K562 (cell line): ENCODE results near the gene POMGNT1. TPM values are rescaled to one million over a fixed set of nuclear protein-coding genes. Genes with fewer than 3 reads are reported as not detected.

Experiments
- ATAC-seq: fragments of 200-7000 bp; cut with Tn5 transposase; 3 replicates; pipeline ENCODE4 v1.9.1; 2020; ENCODE audit warnings: moderate library complexity
- BruUV-seq: library from RNA; stranded (reverse); fragments of 400-500 nt; replicated peaks from 2 replicates; lab custom pipeline; 2021; lab: Mats Ljungman, UMichigan
- CTCF ChIA-PET: fragments of 300-600 bp; formaldehyde crosslinking; extraction: SDS; loops from one replicate; lab custom pipeline; 2021; ENCODE audit warnings: low intra/inter-chr PET ratio; lab: Yijun Ruan, JAX
- POLR2A ChIA-PET: fragments of 300-600, 350-650 bp; sonication (Branson Sonifier 250); formaldehyde crosslinking; extraction: SDS; loops from one replicate; lab custom pipeline; 2021; ENCODE audit warnings: antibody characterized with exemption, inconsistent platforms; lab: Yijun Ruan, JAX
- DNase-seq, 4 experiments: peaks; one replicate each; pipeline versions ENCODE4 v3.0.0 to v3.0.0-alpha.2; 2011 to 2018; ENCODE audit warnings: low spot score in 3 of 4, mixed read lengths in 3 of 4; ENCODE audit errors: extremely low read depth in 1 of 4
- FAIRE-seq: peaks from 2 replicates; lab custom pipeline; 2011; peaks lifted over from hg19 to GRCh38; lab: Jason Lieb, UNC
- H2AFZ ChIP-seq: 2 replicates; pipeline ENCODE4 v1.6.0; 2011; ENCODE audit warnings: low read depth, low read length, control low read depth, inconsistent platforms
- H3K27ac ChIP-seq: fragments of 200-600 bp; 3 replicates; pipeline ENCODE4 v1.8.0; 2011; ENCODE audit warnings: low read depth, mild to moderate bottlenecking, control low read depth, inconsistent platforms, low read length, moderate library complexity, mixed read lengths; ENCODE audit errors: extremely low read depth
- H3K27me3 ChIP-seq, 2 experiments: fragments of 300-600 bp in 1 of 2; 2 replicates in 1 of 2; 3 replicates in 1 of 2; pipeline versions ENCODE4 v1.6.0 to v1.8.0; 2011; ENCODE audit warnings: inconsistent platforms in 2 of 2, low read length in 2 of 2, mild to moderate bottlenecking in 1 of 2, mixed read lengths in 1 of 2, moderate library complexity in 1 of 2; ENCODE audit not compliant: control insufficient read depth in 2 of 2, insufficient read depth in 2 of 2
- H3K36me3 ChIP-seq: fragments of 300-600 bp; 3 replicates; pipeline ENCODE4 v1.8.0; 2011; ENCODE audit warnings: mild to moderate bottlenecking, low read length, inconsistent platforms; ENCODE audit not compliant: control insufficient read depth, insufficient read depth
- H3K4me1 ChIP-seq, 2 experiments: fragments of 200-600 bp in 1 of 2; replicated peaks in 1 of 2; 2 replicates in 1 of 2; 3 replicates in 1 of 2; pipeline versions ENCODE4 v1.5.1 to v1.8.0; 2011; ENCODE audit warnings: inconsistent platforms in 2 of 2, low read length in 2 of 2, mild to moderate bottlenecking in 1 of 2, mixed read lengths in 1 of 2, moderate library complexity in 1 of 2; ENCODE audit not compliant: control insufficient read depth in 2 of 2, insufficient read depth in 2 of 2
- H3K4me2 ChIP-seq: 2 replicates; pipeline ENCODE4 v1.6.1; 2011; ENCODE audit warnings: low read length, control low read depth, inconsistent platforms, mixed read lengths; ENCODE audit not compliant: insufficient read depth
- H3K4me3 ChIP-seq: fragments of 200-600 bp; sonication (generic), shearing (Covaris generic); 2 replicates; pipeline ENCODE4 v1.5.1; 2016; ENCODE audit warnings: control low read depth, inconsistent platforms
- H3K79me2 ChIP-seq: fragments of 200-600 bp; 3 replicates; pipeline ENCODE4 v1.8.0; 2011; ENCODE audit warnings: low read length, inconsistent platforms; ENCODE audit not compliant: control insufficient read depth, insufficient read depth
- H3K9ac ChIP-seq, 2 experiments: 2 replicates each; pipeline versions ENCODE4 v1.6.0 to v1.6.1; 2011; ENCODE audit warnings: low read depth in 2 of 2, low read length in 2 of 2, control low read depth in 1 of 2, inconsistent platforms in 1 of 2, mild to moderate bottlenecking in 1 of 2, mixed read lengths in 1 of 2; ENCODE audit not compliant: insufficient read depth in 1 of 2
- H3K9me1 ChIP-seq: one replicate; pipeline ENCODE4 v1.6.0; 2011; ENCODE audit warnings: inconsistent platforms, mild to moderate bottlenecking, low read length, moderate library complexity; ENCODE audit not compliant: control insufficient read depth, insufficient read depth
- H3K9me3 ChIP-seq: replicated peaks from 2 replicates; pipeline ENCODE4 v1.5.1; 2011; ENCODE audit warnings: low read depth, low read length, inconsistent platforms; ENCODE audit not compliant: control insufficient read depth, insufficient read depth
- H4K20me1 ChIP-seq: replicated peaks from 2 replicates; pipeline ENCODE4 v1.6.1; 2011; ENCODE audit warnings: low read length, inconsistent platforms, mixed read lengths; ENCODE audit not compliant: control insufficient read depth, insufficient read depth
- ETV6 ChIP-seq, 3 experiments: fragments of 150-350 bp in 1 of 3; sonication (generic) in 1 of 3; formaldehyde crosslinking in 1 of 3; IDR thresholded peaks; 2 replicates each; pipeline versions ENCODE4 v1.6.1 to v1.8.0; 2014 to 2022; ENCODE audit warnings: borderline replicate concordance in 2 of 3, low read depth in 2 of 3, antibody characterized with exemption in 1 of 3, low read length in 1 of 3, mild to moderate bottlenecking in 1 of 3, missing genetic modification reagents in 1 of 3
- SMARCA5 ChIP-seq: fragments of 450-650 bp; IDR thresholded peaks from 2 replicates; pipeline ENCODE4 v1.6.1; 2016
- ZFX ChIP-seq: sonication (generic); formaldehyde crosslinking; IDR thresholded peaks from 2 replicates; pipeline ENCODE4 v1.8.0; 2022; ENCODE audit warnings: mild to moderate bottlenecking, missing genetic modification reagents, moderate library complexity
- WGBS: fragments of 100-300 bp; shearing (Covaris generic); methylation state at CpG from one replicate; pipeline ENCODE4 v1.1.6; 2016; ENCODE audit warnings: low coverage, mixed read lengths; ENCODE audit not compliant: insufficient coverage; ENCODE audit errors: missing lambda C conversion rate; 5-methylcytosine and 5-hydroxymethylcytosine counted together
- in situ Hi-C: fragments of 300-500 bp; cut with MboI; formaldehyde crosslinking; loops from 4 replicates; pipeline ENCODE4 v1.15.0; 2018; ENCODE audit warnings: inconsistent platforms, mixed read lengths
- intact Hi-C: fragments of 100-400 bp; cut with micrococcal nuclease; formaldehyde crosslinking; loops from 2 replicates; pipeline ENCODE4 v1.14.2; 2022
- polyA plus RNA-seq, 8 experiments: library from polyadenylated mRNA; depleted of rRNA in 4 of 8; stranded (reverse) in 5 of 8; unstranded in 3 of 8; fragments of >200 nt; fragmentation: Nextera tagmentation in 2 of 8; fragmentation: Illumina TruSeq in 1 of 8; extraction: Ambion mirVana in 2 of 8; extraction: Trizol in 1 of 8; gene quantifications; 2 replicates each; pipeline versions ENCODE4 v1.2.1 to v1.2.3, GENCODE V29; 2011 to 2014; ENCODE audit warnings: inconsistent platforms in 1 of 8, missing spikeins in 1 of 8
- total RNA-seq, 7 experiments: library from RNA; depleted of rRNA in 6 of 7; stranded (reverse); fragments of >200 nt in 6 of 7; fragmentation: Illumina TruSeq in 2 of 7; extraction: Trizol in 2 of 7; gene quantifications; 2 replicates each; pipeline versions ENCODE4 v1.2.1 to v1.2.3, GENCODE V29; 2011 to 2021; ENCODE audit warnings: low replicate concordance in 1 of 7

The POMGNT1 gene
- total and polyA plus RNA-seq, 9 of the 15 experiments (the other 6 are each of a cell fraction or from before 2014, with no cell fraction given), result 14.1 to 58.9 (median 37.8) TPM

- H4K20me1 ChIP-seq, result no peaks in the 10 kb centered on the region
- H3K9me1 ChIP-seq, result no peaks in the 10 kb centered on the region
- 22% methylated on average over 6 of the region's 6 CpGs for WGBS
- H3K4me3 ChIP-seq, result no peak overlapping the region
- peaks cover 26 to 41% of the 10 kb centered on the region in 2 experiments for H3K4me1 ChIP-seq
- no peak overlapping the region for H3K4me2 ChIP-seq
- H3K9me3 ChIP-seq, result no peaks in the 10 kb centered on the region
- TF ChIP-seq ETV6 (IDR thresholded peaks at IDR 0.05; ENCODE audit: borderline replicate concordance in 1 of 2, low read depth in 2 of 2, low read length in 1 of 2) (no peak), ETV6 (CRISPR knock-in tag; IDR thresholded peaks at IDR 0.05; ENCODE audit: borderline replicate concordance) (no peak)
- no TSS peak for BruUV-seq
- no peak overlapping the region for H3K27ac ChIP-seq
- peak overlapping the region in 1 of 2 experiments; percentile 38; a peak in 2 of 4 replicates for H3K9ac ChIP-seq
- CTCF ChIA-PET, result interaction anchor here (2.3 kb wide), 1 partner anchor 135 kb away, joined by 5 read pairs; no protein-coding TSS in a partner anchor
- FAIRE-seq (no peak), ATAC-seq (no peak), DNase-seq (no peak)
- in situ Hi-C loops (no loop called here), intact Hi-C loops (loop anchor here (10.0 kb wide), 1 partner anchor 287 kb away; no protein-coding TSS in a partner anchor)
- 0 out of 5 replicates have a peak, but pooled peaks cover 0 to 6% of the 10 kb centered on the region in 2 experiments for H3K27me3 ChIP-seq
- no peak overlapping the region for H2AFZ ChIP-seq
- no peaks in the 10 kb centered on the region for H3K79me2 ChIP-seq
- no peaks in the 10 kb centered on the region for H3K36me3 ChIP-seq
- POLR2A ChIA-PET, result interaction anchor here (0.6 to 2.2 kb wide), 6 partner anchors 8 to 524 kb away, joined by 3 to 12 read pairs (median 4); partner anchors contain the start of gene POMGNT1
Observed at GRCh38 chr1:46171871-46172270, 26.4 kb downstream of the POMGNT1 start.

- Histone ChIP-seq H3K4me3 (no peak overlapping the region), H3K36me3 (no peaks in the 10 kb centered on the region), H3K9me1 (no peaks in the 10 kb centered on the region), H3K27me3 (0 out of 5 replicates have a peak, but pooled peaks cover 0 to 9% of the 10 kb centered on the region in 2 experiments), H3K4me1 (peaks cover 26 to 46% of the 10 kb centered on the region in 2 experiments), H3K9me3 (no peaks in the 10 kb centered on the region), H3K4me2 (no peak overlapping the region), H3K27ac (no peak overlapping the region), H3K9ac (0 out of 4 replicates have a peak overlapping the region, but pooled peaks of 1 of the 2 experiments have one; percentile 8), H2AFZ (no peak overlapping the region; the same call in 1 of the 2 replicates), H3K79me2 (no peaks in the 10 kb centered on the region), H4K20me1 (no peaks in the 10 kb centered on the region)
- in situ Hi-C loops (no loop called here), intact Hi-C loops (loop anchor here (10.0 kb wide), 1 partner anchor 287 kb away; no protein-coding TSS in a partner anchor)
- CTCF ChIA-PET, result interaction anchor here (2.3 kb wide), 1 partner anchor 134 kb away, joined by 5 read pairs; no protein-coding TSS in a partner anchor
- POLR2A ChIA-PET, result interaction anchor here (0.6 to 1.8 kb wide), 5 partner anchors 12 to 524 kb away, joined by 3 to 9 read pairs (median 4); partner anchors contain the start of gene POMGNT1
- FAIRE-seq, result no peak
- DNase-seq, result no peak
- TF ChIP-seq SMARCA5 (no peak), ZFX (0 out of 2 replicates have a peak, but pooled peaks have one; percentile 23)
- WGBS, result 44% methylated on average over 8 of the region's 8 CpGs
- no peak for ATAC-seq
- no TSS peak for BruUV-seq
Observed at GRCh38 chr1:46171351-46171750, 26.9 kb downstream of the POMGNT1 start.
